ENCODE measurements around the gene GPHA2. TPM values are rescaled to one million over a fixed set of nuclear protein-coding genes. Genes with fewer than 3 reads are reported as not detected.

GPHA2 gene
- total RNA-seq, 1 donor from 2014 or later: not detected

- ATAC-seq: no peak
Observed at GRCh38 chr11:64890522-64890939, 45.2 kb downstream of the GPHA2 start.

DNA sequence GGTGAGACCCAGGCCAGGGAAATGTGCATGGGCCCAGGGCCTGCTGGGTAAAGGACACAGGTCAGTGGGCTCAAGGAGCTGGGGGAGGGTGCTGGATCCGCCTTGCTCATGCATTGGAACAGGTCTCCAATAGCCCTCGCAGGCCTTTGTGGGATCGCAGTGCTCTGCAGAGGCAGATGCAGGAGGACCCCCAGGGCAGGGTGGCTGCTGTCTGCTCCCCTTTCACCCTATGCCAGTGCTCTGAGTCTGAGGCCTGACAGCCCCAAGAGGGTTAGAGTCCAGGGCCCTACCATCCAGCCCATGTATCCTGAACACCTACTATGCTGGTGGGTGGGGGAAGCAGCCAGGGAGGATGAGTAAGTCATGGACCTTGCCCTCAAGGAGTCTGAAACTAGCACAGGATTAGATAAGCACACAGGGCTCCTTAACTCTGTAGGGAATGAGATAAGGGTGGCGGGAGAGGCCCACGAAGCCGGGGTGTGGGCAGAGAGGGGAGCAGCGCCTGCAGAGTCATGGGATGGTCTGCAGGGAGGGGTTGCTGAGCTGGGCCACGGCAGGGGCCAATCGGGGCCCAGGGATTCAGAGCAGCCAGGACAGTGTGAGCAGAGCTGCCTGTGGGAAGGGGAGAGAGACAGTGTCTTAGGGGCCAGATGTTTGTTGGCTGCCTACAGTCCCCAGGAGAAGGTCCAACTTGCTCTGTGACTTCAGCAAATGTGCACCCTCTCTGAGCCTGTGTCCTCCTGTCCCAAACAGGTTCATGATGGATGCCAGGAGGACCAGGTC lies 46.8 kb downstream of the GPHA2 start:
- no peak for ATAC-seq

DNA sequence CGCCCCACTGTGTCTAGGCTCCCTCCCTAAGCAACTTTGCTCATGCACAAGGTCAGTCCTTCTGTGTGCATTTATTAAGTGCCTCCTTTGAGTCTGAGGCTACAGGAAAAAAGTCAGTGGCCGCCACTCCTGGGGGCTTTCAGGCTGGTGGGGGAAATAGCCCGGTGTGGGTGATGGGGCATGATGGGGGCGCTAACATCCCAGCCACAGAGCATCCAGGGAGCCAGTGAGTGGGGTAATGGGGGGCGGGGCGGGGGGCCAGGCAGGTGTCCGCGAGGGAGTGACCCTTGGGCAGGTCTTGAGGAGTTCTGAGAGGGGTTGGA lies 47.3 kb downstream of the GPHA2 start:
- no peak for ATAC-seq

DNA sequence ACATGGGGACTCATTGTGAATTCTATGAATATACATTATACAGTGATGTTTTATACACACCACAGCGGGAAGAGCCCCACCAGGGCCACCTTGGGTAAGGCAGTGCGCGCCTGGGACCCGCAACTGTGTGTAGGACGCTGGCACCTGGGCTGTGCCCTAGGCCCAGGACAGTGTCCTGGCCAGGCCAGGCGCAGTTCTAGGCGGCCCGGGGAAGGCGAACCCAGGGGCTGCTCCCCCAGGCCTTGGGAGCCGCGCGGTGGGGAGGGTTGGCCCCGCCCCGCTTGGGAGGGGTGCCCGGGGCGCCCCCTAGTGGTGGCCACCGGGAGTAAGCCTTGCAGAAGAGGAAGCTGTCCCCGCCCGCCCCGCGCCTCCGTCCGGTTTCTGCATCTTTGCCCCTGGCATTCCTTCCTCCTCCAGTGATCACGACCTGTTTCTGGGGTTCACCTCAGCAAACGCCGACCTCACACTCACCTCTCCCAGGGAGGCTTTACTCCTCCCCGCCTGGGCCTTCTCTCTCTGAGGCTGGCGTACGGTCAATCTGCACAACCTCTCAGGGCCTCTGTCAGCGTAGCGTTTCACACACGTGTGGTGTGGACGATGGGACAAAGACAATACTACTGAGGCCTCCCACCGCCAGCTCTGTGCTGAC lies 47.8 kb downstream of the GPHA2 start:
- ATAC-seq: peak; percentile 83

- ATAC-seq: no peak
Observed at GRCh38 chr11:64887234-64887756, 48.4 kb downstream of the GPHA2 start.

DNA sequence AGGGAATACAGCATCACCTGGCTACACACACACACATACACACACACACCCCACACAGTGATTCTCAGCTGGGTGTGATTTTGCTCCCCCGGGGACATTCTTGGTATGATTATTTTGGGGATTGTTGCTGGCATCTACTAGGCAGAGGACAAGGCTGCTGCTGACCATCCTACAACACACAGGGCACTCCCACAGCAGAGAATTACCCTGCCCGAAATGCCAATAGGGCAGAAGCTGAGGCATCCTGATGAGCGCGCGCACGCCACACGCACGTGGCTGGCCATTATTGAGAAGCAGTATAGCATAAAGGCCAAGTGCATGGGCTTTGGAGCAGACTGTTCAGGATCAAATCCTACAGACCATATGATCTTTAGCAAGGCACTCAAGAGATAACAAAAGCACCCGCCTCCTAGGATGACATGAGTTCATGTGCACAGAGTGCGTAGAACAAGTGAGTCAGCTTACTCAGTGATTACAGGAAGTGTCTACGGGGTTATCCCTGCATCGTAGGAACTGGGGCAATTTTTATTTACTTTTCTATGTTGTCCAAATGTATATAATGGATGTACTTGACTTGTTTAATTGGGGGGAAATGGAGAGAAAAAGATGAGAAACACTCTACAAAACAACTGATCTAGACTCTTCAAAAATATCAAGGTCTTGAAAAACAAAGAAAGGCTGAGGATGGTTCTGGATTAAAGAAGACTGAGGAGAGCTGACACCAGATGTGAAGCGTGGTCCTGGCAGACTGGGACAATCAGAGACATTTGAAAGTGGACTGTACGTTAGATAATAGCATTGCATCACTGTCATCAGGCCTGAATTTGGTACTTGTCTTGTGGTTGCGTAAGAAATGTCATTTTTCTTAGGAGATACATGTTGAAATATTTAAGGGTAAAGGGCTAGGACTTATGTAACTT lies 50.1 kb downstream of the GPHA2 start:
- peak; percentile 34 for ATAC-seq

Other genes starting within 250 kb of the GPHA2 start
- 0.12 TPM for gene NRXN2, start 212.7 kb downstream of the GPHA2 start, total RNA-seq
- 1.1 TPM for gene RASGRP2, start 191.8 kb downstream of the GPHA2 start, total RNA-seq
- gene PYGM, start 175.9 kb downstream of the GPHA2 start, total RNA-seq: 0.44 TPM
- gene SF1, start 157.4 kb downstream of the GPHA2 start, total RNA-seq: 129 TPM
- 5.4 TPM for gene MAP4K2, start 132.7 kb downstream of the GPHA2 start, total RNA-seq
- 15.6 TPM for gene MEN1, start 125.3 kb downstream of the GPHA2 start, total RNA-seq
- gene CDC42BPG, start 91.2 kb downstream of the GPHA2 start, total RNA-seq: 20.5 TPM
- 25.6 TPM for gene EHD1, start 57.3 kb downstream of the GPHA2 start, total RNA-seq
- gene ATG2A, start 18.7 kb downstream of the GPHA2 start, total RNA-seq: 10.7 TPM
- gene PPP2R5B, start 11.2 kb downstream of the GPHA2 start, total RNA-seq: 7.0 TPM
- not detected for gene MAJIN, start 36.2 kb upstream of the GPHA2 start, total RNA-seq
- not detected for gene BATF2, start 61.1 kb upstream of the GPHA2 start, total RNA-seq
- 43.9 TPM for gene ARL2, start 78.3 kb upstream of the GPHA2 start, total RNA-seq
- 12.2 TPM for gene SNX15, start 91.5 kb upstream of the GPHA2 start, total RNA-seq
- gene SAC3D1, start 105.3 kb upstream of the GPHA2 start, total RNA-seq: 11.3 TPM
- 2.7 TPM for gene NAALADL1, start 122.7 kb upstream of the GPHA2 start, total RNA-seq
- gene CDCA5, start 148.1 kb upstream of the GPHA2 start, total RNA-seq: 14.1 TPM
- gene ZFPL1, start 148.3 kb upstream of the GPHA2 start, total RNA-seq: 25.7 TPM
- 76.4 TPM for gene VPS51, start 160.3 kb upstream of the GPHA2 start, total RNA-seq
- 53.2 TPM for gene TM7SF2, start 176.0 kb upstream of the GPHA2 start, total RNA-seq
- gene ZNHIT2, start 181.8 kb upstream of the GPHA2 start, total RNA-seq: 9.4 TPM
- 758 TPM for gene FAU, start 186.2 kb upstream of the GPHA2 start, total RNA-seq
- 63.9 TPM for gene MRPL49, start 186.4 kb upstream of the GPHA2 start, total RNA-seq
- gene SYVN1, start 198.6 kb upstream of the GPHA2 start, total RNA-seq: 28.1 TPM
- not detected for gene SPDYC, start 234.3 kb upstream of the GPHA2 start, total RNA-seq
- gene CAPN1, start 246.0 kb upstream of the GPHA2 start, total RNA-seq: 510 TPM

Measured in esophagus mucosa (tissue), 1 donor.